ENCODE data around the gene WASHC2C. TPM values are rescaled to one million over a fixed set of nuclear protein-coding genes. Genes with fewer than 3 reads are reported as not detected.
"Not testable (repeated sequence)": the region's sequence is repeated elsewhere in the genome, so short reads cannot be mapped to it uniquely, and the experiment has no call there.

Gene WASHC2C
- total RNA-seq, 4 donors from 2014 or later = 32.2 to 49.7 (median 39.9) TPM

GRCh38 chr10:45819552-45819951 lies 92.5 kb downstream of the WASHC2C start:
- WGBS, 2 donors = 64 to 65% methylated on average over 9 of the region's 9 CpGs
- Histone ChIP-seq H3K4me1 (no peaks in the 10 kb centered on the region), H3K27me3 (no peaks in the 10 kb centered on the region), H3K36me3 (no peaks in the 10 kb centered on the region), H3K27ac (no peak overlapping the region), H3K4me3 (replicated peaks in 1 of 3) (no peak overlapping the region), H3K9me3 (no peaks in the 10 kb centered on the region)
- TF ChIP-seq POLR2A (IDR thresholded peaks at IDR 0.05) (no peak), CTCF (IDR thresholded peaks at IDR 0.05) (no peak)
- intact Hi-C loops (cut with DNase I) = no loop called here
- no peak for DNase-seq

GRCh38 chr10:45820107-45820830 lies 93.2 kb downstream of the WASHC2C start:
- H3K9me3 ChIP-seq; H3K36me3 ChIP-seq; H3K27ac ChIP-seq; DNase-seq; H3K4me3 ChIP-seq (replicated peaks in 1 of 3); H3K4me1 ChIP-seq; intact Hi-C loops (cut with DNase I); H3K27me3 ChIP-seq: not testable (repeated sequence)
- 76 to 85% methylated on average over 6 of the region's 6 CpGs for WGBS, 2 donors

- intact Hi-C loops (cut with DNase I); H3K27ac ChIP-seq; DNase-seq; H3K4me3 ChIP-seq (replicated peaks in 1 of 3); H3K27me3 ChIP-seq; H3K36me3 ChIP-seq; H3K9me3 ChIP-seq; H3K4me1 ChIP-seq: not testable (repeated sequence)
- WGBS, 2 donors = 75 to 84% methylated on average over 2 of the region's 2 CpGs
Observed at GRCh38 chr10:45822918-45823317, 95.9 kb downstream of the WASHC2C start.

Small RNA genes lying within 50 kb of the gene (small RNA-seq; reads per million reads assigned to genes)
- gene AC012044.1 = not detected

Other genes with a start within 250 kb of the WASHC2C start
- gene ZFAND4, start 54.5 kb upstream of the WASHC2C start, total RNA-seq = 10 to 100 TPM; 43.2 to 52.0 (median 49.9) TPM
- gene AGAP4, start 120.2 kb downstream of the WASHC2C start, total RNA-seq = 10 to 100 TPM; 10.6 to 28.5 (median 17.8) TPM
- 10 to 100 TPM; 68.7 to 85.6 (median 72.1) TPM for gene TIMM23, start 245.2 kb downstream of the WASHC2C start, total RNA-seq